B cell (primary cell): ENCODE results near the gene CXCL6. TPM values are rescaled to one million over a fixed set of nuclear protein-coding genes. Genes with fewer than 3 reads are reported as not detected.

Experiments
- ATAC-seq: fragments of 200-7000 bp; cut with Tn5 transposase; one replicate; pipeline ENCODE4 v1.10.0; 2021; ENCODE audit warnings: low read depth, mild to moderate bottlenecking, moderate number of reproducible peaks, moderate library complexity
- CTCF ChIA-PET: fragments of 350-600 bp; sonication (Branson Sonifier 250); formaldehyde crosslinking; loops from one replicate; lab custom pipeline; 2021; ENCODE audit warnings: antibody characterized with exemption, inconsistent platforms; lab: Charles Lee
- POLR2A ChIA-PET: fragments of 350-600 bp; sonication (Branson Sonifier 250); formaldehyde crosslinking; loops from one replicate; lab custom pipeline; 2021; ENCODE audit warnings: antibody characterized with exemption; lab: Charles Lee
- DNase-seq: peaks from one replicate; pipeline ENCODE4 v3.0.0; 2013
- H2AFZ ChIP-seq: 2 replicates; pipeline ENCODE4 v1.6.1; 2012; ENCODE audit warnings: mild to moderate bottlenecking, low read depth, low read length; ENCODE audit not compliant: insufficient read depth, poor library complexity, severe bottlenecking
- H3K27ac ChIP-seq, 2 donors: 1 replicate in 1 of 2; 2 replicates in 1 of 2; pipeline ENCODE4 v1.5.1; 2012 to 2013; ENCODE audit warnings: low read length in 2 of 2, mild to moderate bottlenecking in 2 of 2, moderate library complexity in 1 of 2
- H3K27me3 ChIP-seq, 4 experiments: fragments of 200-600 bp in 1 of 4; sonication (generic) in 1 of 4; replicated peaks in 1 of 4; 1 replicate in 2 of 4; 2 replicates in 2 of 4; pipeline versions ENCODE4 v1.6.1 to v1.7.0; 2013 to 2016; ENCODE audit warnings: low read length in 3 of 4, mild to moderate bottlenecking in 2 of 4, mixed read lengths in 1 of 4, moderate library complexity in 1 of 4; ENCODE audit not compliant: insufficient read depth in 4 of 4, control insufficient read depth in 3 of 4; ENCODE audit errors: control extremely low read depth in 1 of 4
- H3K36me3 ChIP-seq, 2 experiments: replicated peaks in 1 of 2; 1 replicate in 1 of 2; 2 replicates in 1 of 2; pipeline versions ENCODE4 v1.6.1 to v1.7.1; 2013; ENCODE audit warnings: low read length in 1 of 2; ENCODE audit not compliant: insufficient read depth in 2 of 2, control insufficient read depth in 1 of 2; ENCODE audit errors: control extremely low read depth in 1 of 2, extremely low read depth in 1 of 2
- H3K4me1 ChIP-seq, 2 donors: fragments of 200-600 bp in 1 of 2; sonication (generic) in 1 of 2; 1 replicate in 1 of 2; 2 replicates in 1 of 2; pipeline versions ENCODE4 v1.5.1 to v1.6.1; 2013 to 2017; ENCODE audit warnings: low read length in 2 of 2; ENCODE audit not compliant: control insufficient read depth in 2 of 2, insufficient read depth in 2 of 2
- H3K4me2 ChIP-seq: replicated peaks from 2 replicates; pipeline ENCODE3; 2012; ENCODE audit warnings: mild to moderate bottlenecking, low read depth, low read length; ENCODE audit not compliant: poor library complexity, severe bottlenecking
- H3K4me3 ChIP-seq, 5 experiments: fragments of 200-600 bp in 1 of 5; sonication (generic) in 1 of 5; 1 replicate in 3 of 5; 2 replicates in 2 of 5; pipeline versions ENCODE4 v1.5.1 to v1.7.0; 2011 to 2016; ENCODE audit warnings: low read length in 4 of 5, mild to moderate bottlenecking in 4 of 5, low read depth in 2 of 5, control low read depth in 1 of 5, moderate library complexity in 1 of 5; ENCODE audit not compliant: insufficient read depth in 1 of 5; ENCODE audit errors: control extremely low read depth in 1 of 5, extremely low read depth in 1 of 5
- H3K79me2 ChIP-seq: fragments of 200-600 bp; sonication (generic); one replicate; pipeline ENCODE4 v1.6.0; 2016; ENCODE audit warnings: low read length; ENCODE audit not compliant: control insufficient read depth, insufficient read depth
- H3K9ac ChIP-seq: fragments of 200-600 bp; sonication (generic); 2 replicates; pipeline ENCODE4 v1.6.1; 2017; ENCODE audit warnings: mild to moderate bottlenecking, low read length, moderate library complexity
- H3K9me3 ChIP-seq, 3 donors: one replicate each; pipeline versions ENCODE4 v1.6.1 to v1.7.1; 2013; ENCODE audit warnings: low read length in 2 of 3; ENCODE audit not compliant: control insufficient read depth in 2 of 3, insufficient read depth in 1 of 3; ENCODE audit errors: control extremely low read depth in 1 of 3
- H4K20me1 ChIP-seq: 2 replicates; pipeline ENCODE4 v1.6.0; 2012; ENCODE audit warnings: mild to moderate bottlenecking, low read length; ENCODE audit not compliant: insufficient read depth, control insufficient read depth, poor library complexity, severe bottlenecking
- H3K27ac Mint-ChIP-seq: one replicate; pipeline ENCODE4 v1.8.0; 2021; ENCODE audit warnings: mixed read lengths
- H3K27me3 Mint-ChIP-seq: one replicate; pipeline ENCODE4 v1.8.0; 2021; ENCODE audit warnings: mixed read lengths
- H3K4me1 Mint-ChIP-seq: one replicate; pipeline ENCODE4 v1.8.0; 2021; ENCODE audit warnings: mixed read lengths
- H3K4me3 Mint-ChIP-seq: one replicate; pipeline ENCODE4 v1.8.0; 2021; ENCODE audit warnings: mixed read lengths
- H3K9me3 Mint-ChIP-seq: one replicate; pipeline ENCODE4 v1.8.0; 2022; ENCODE audit warnings: mixed read lengths; ENCODE audit not compliant: insufficient read depth
- CTCF ChIP-seq: fragments of 200-600 bp; IDR thresholded peaks from one replicate; pipeline ENCODE4 v1.8.0; 2022; ENCODE audit warnings: antibody characterized with exemption, mild to moderate bottlenecking
- EZH2 ChIP-seq: IDR thresholded peaks from 2 replicates; pipeline ENCODE4 v1.6.1; 2012; ENCODE audit warnings: borderline replicate concordance, low read depth, mild to moderate bottlenecking, moderate library complexity, low read length; ENCODE audit not compliant: insufficient read depth, poor library complexity, severe bottlenecking
- WGBS: methylation state at CpG from one replicate; pipeline ENCODE4 v1.1.5; 2013; ENCODE audit warnings: missing lambda C conversion rate; ENCODE audit not compliant: insufficient coverage; 5-methylcytosine and 5-hydroxymethylcytosine counted together
- intact Hi-C: fragments of 100-400 bp; cut with micrococcal nuclease; formaldehyde crosslinking; loops from one replicate; pipeline ENCODE4 v1.10.0; 2022
- polyA plus RNA-seq: library from polyadenylated mRNA; depleted of rRNA; stranded (reverse); fragments of >200 nt; gene quantifications from 2 replicates; pipeline ENCODE4 v1.2.3, GENCODE V29; 2012
- total RNA-seq, 2 donors: library from RNA; stranded (reverse); fragments of 120-200 nt in 1 of 2; gene quantifications; 1 replicate in 1 of 2; 2 replicates in 1 of 2; pipeline versions ENCODE4 v1.2.3 to v1.2.4, GENCODE V29; 2013 to 2022

The CXCL6 gene
- total and polyA plus RNA-seq, 2 donors (not counting 1 experiment from before 2014, with no cell fraction given): not detected

- Mint-ChIP-seq H3K4me1 (peaks cover 3% of the 10 kb centered on the region), H3K9me3 (no peaks in the 10 kb centered on the region), H3K27me3 (peaks cover 23% of the 10 kb centered on the region), H3K27ac (no peak within 1 kb of the TSS), H3K4me3 (no peak within 1 kb of the TSS)
- Histone ChIP-seq H3K9ac (no peak within 1 kb of the TSS), H3K36me3 (no peaks in the 10 kb centered on the region), H3K4me3 (peak within 1 kb of the TSS in 1 of 5 experiments; percentile 66), H2AFZ (no peak within 1 kb of the TSS), H3K79me2 (no peaks in the 10 kb centered on the region), H3K4me2 (peak within 1 kb of the TSS; percentile 11), H3K27me3 (peaks cover 0 to 15% (median 7%) of the 10 kb centered on the region in 4 experiments), H3K9me3 (no peaks in the 10 kb centered on the region), H4K20me1 (no peaks in the 10 kb centered on the region), H3K4me1 (peaks cover 0 to 5% of the 10 kb centered on the region in 2 donors), H3K27ac (no peak within 1 kb of the TSS)
- ChIA-PET CTCF (no interaction called here), POLR2A (no interaction called here)
- WGBS: 10% methylated on average over 60 of the region's 61 CpGs
- no peak for DNase-seq
- intact Hi-C loops: no loop called here
- no peak for TF ChIP-seq EZH2
- no peak for TF ChIP-seq CTCF
- ATAC-seq: no peak
These were observed 32.9 kb downstream of the CXCL6 start, which contains the start of gene CXCL1 for GRCh38 chr4:73869130-73870055. TSS of gene CXCL1 (plus strand) at chr4:73869393. CDS start at chr4:73869471, 78 bp downstream.

GRCh38 chr4:73870260-73870659 lies 33.8 kb downstream of the CXCL6 start:
- WGBS: 100% methylated on average over 1 of the region's 3 CpGs
- Histone ChIP-seq H3K9me3 (no peaks in the 10 kb centered on the region), H3K4me3 (peak overlapping the region in 1 of 5 experiments; percentile 66), H3K9ac (no peak overlapping the region), H3K4me2 (no peak overlapping the region), H2AFZ (no peak overlapping the region), H3K4me1 (peaks cover 0 to 5% of the 10 kb centered on the region in 2 donors), H3K36me3 (no peaks in the 10 kb centered on the region), H4K20me1 (no peaks in the 10 kb centered on the region), H3K27me3 (peaks cover 0 to 15% (median 6%) of the 10 kb centered on the region in 4 experiments), H3K79me2 (no peaks in the 10 kb centered on the region), H3K27ac (no peak overlapping the region)
- no peak for TF ChIP-seq EZH2
- TF ChIP-seq CTCF: no peak
- intact Hi-C loops: no loop called here
- no peak for DNase-seq
- POLR2A ChIA-PET: no interaction called here
- peaks cover 3% of the 10 kb centered on the region for H3K4me1 Mint-ChIP-seq
- H3K27ac Mint-ChIP-seq: no peak overlapping the region
- H3K4me3 Mint-ChIP-seq: no peak overlapping the region
- CTCF ChIA-PET: no interaction called here
- H3K9me3 Mint-ChIP-seq: no peaks in the 10 kb centered on the region
- H3K27me3 Mint-ChIP-seq: peaks cover 23% of the 10 kb centered on the region
- no peak for ATAC-seq
